Renal pelvis (tissue), 4 donors: Measurements from ENCODE around the gene BICRA. TPM values are rescaled to one million over a fixed set of nuclear protein-coding genes. Genes with fewer than 3 reads are reported as not detected.
"Not testable (repeated sequence)": the region's sequence is repeated elsewhere in the genome, so short reads cannot be mapped to it uniquely, and the experiment has no call there.

ENCODE experiments used
- DNase-seq: peaks from one replicate; pipeline ENCODE4 v3.0.0-alpha.2; 2013
- polyA plus RNA-seq, 3 donors: library from polyadenylated mRNA; unstranded; fragments of 120-200 nt; gene quantifications; one replicate each; pipeline ENCODE4 v1.2.1, GENCODE V29; 2013; ENCODE audit not compliant: insufficient read length in 3 of 3

The BICRA gene
- polyA plus RNA-seq, 3 donors, result 14.1 to 19.7 (median 17.1) TPM

- DNase-seq, result no peak
Measured at GRCh38 chr19:47740866-47741519, 132.1 kb downstream of the BICRA start.

- DNase-seq, result no peak
Measured at GRCh38 chr19:47741544-47742140, 132.7 kb downstream of the BICRA start.

GRCh38 chr19:47742634-47743033 is 133.7 kb downstream of the BICRA start:
- no peak for DNase-seq

- DNase-seq, result peak; percentile 98
Measured at GRCh38 chr19:47745010-47745901, 136.3 kb downstream of the BICRA start, which contains the start of gene NOP53. NOP53 (plus strand) TSS chr19:47745546; CDS start chr19:47745560, 14 bp downstream.

DNA sequence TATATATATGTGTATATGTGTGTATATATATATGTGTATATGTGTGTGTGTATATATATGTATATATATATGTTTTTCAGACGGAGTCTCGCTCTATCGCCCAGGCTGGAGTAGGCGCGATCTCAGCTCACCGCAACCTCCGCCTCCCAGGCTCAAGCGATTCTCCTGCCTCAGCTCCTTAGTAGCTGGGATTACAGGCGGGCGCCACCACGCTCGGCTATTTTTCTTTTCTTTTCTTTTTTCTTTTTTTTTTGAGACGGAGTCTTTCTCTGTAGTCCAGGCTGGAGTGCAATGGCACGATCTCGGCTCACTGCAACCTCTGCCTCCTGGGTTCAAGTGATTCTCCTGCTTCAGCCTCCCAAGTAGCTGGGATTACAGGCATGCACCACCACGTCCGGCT is 137.2 kb downstream of the BICRA start:
- not testable (repeated sequence) for DNase-seq

DNA sequence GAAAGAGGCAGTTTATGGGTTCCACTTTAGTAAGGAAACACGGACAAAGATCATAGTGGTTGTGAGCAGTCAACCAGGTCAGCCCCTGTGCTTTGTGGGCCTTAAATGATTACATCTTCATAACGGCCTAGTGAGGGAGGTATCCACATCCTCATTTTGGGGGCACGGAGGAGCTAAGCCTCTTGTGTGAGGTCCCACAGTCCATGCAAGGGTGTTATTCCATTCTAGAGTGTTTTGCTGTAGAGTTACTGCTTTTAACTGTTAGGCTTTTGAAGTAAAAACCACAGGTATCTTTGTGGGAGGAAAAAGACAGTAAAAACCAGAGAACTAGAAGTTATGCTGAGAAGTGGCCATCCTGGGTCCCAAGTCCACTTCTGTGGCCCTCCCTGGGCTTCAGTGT is 140.4 kb downstream of the BICRA start:
- no peak for DNase-seq

GRCh38 chr19:47750752-47751151 is 141.8 kb downstream of the BICRA start:
- no peak for DNase-seq

- no peak for DNase-seq
Measured at GRCh38 chr19:47752440-47753211, 143.7 kb downstream of the BICRA start.

Other genes with a start within 250 kb of the BICRA start
- 10 to 100 TPM; 16.6 to 24.1 (median 17.7) TPM for gene MEIS3, start 189.6 kb upstream of the BICRA start, polyA plus RNA-seq
- gene SLC8A2, start 137.2 kb upstream of the BICRA start, polyA plus RNA-seq, result under 1 TPM in 2 of 3 donors, not detected in 1; 0.21 to 0.28 TPM
- 10 to 100 TPM; 13.8 to 15.9 (median 14.6) TPM for gene KPTN, start 124.9 kb upstream of the BICRA start, polyA plus RNA-seq
- 100 to 1,000 TPM; 152 to 174 (median 169) TPM for gene NAPA, start 94.1 kb upstream of the BICRA start, polyA plus RNA-seq
- gene ZNF541, start 36.0 kb upstream of the BICRA start, polyA plus RNA-seq, result under 1 TPM; 0.20 to 0.40 (median 0.40) TPM
- gene EHD2, start 104.3 kb downstream of the BICRA start, polyA plus RNA-seq, result 10 to 100 TPM; 26.1 to 42.0 (median 34.8) TPM
- 100 to 1,000 TPM; 370 to 415 (median 376) TPM for gene NOP53, start 136.4 kb downstream of the BICRA start, polyA plus RNA-seq
- gene SELENOW, start 169.6 kb downstream of the BICRA start, polyA plus RNA-seq, result 100 to 1,000 TPM; 129 to 150 (median 150) TPM
- gene TPRX1, start 195.4 kb downstream of the BICRA start, polyA plus RNA-seq, result not detected
- gene CRX, start 212.8 kb downstream of the BICRA start, polyA plus RNA-seq, result under 1 TPM; 0.01 to 0.14 (median 0.06) TPM